ENCODE measurements around the gene WTAP.

The WTAP gene

GRCh38 chr6:159681191-159681880, 46.0 kb upstream of the WTAP start:
- TF ChIP-seq NFRKB (IDR thresholded peaks at IDR 0.05) (no peak), FOXM1 (IDR thresholded peaks at IDR 0.05; ENCODE audit: borderline replicate concordance) (no peak), BHLHE40 (IDR thresholded peaks at IDR 0.05; ENCODE audit: borderline replicate concordance) (no peak), ARNT (IDR thresholded peaks at IDR 0.05) (no peak), TARDBP (IDR thresholded peaks at IDR 0.05) (no peak), CTBP1 (IDR thresholded peaks at IDR 0.05; ENCODE audit: borderline replicate concordance) (no peak), FOXK2 (IDR thresholded peaks at IDR 0.05) (no peak), ZNF384 (IDR thresholded peaks at IDR 0.05) (no peak), HDGF (IDR thresholded peaks at IDR 0.05; ENCODE audit: borderline replicate concordance) (no peak), L3MBTL2 (conservative IDR thresholded peaks at IDR 0.05) (no peak), LEF1 (IDR thresholded peaks at IDR 0.05; ENCODE audit: borderline replicate concordance) (no peak), PKNOX1 (IDR thresholded peaks at IDR 0.05) (no peak), ELF4 (IDR thresholded peaks at IDR 0.05) (no peak), FOXA1 (IDR thresholded peaks at IDR 0.05) (no peak), SP1 (IDR thresholded peaks at IDR 0.05) (no peak), SUZ12 (IDR thresholded peaks at IDR 0.05) (no peak)
- POLR2A ChIA-PET, result interaction anchor here (1.0 to 1.7 kb wide), 3 partner anchors 11 to 109 kb away, joined by 4 to 6 read pairs (median 5); partner anchors contain the start of genes MRPL18 and SOD2
- no peak for DNase-seq (ENCODE audit: extremely low spot score)
- CTCF ChIA-PET, result interaction anchor here (1.0 kb wide), 1 partner anchor 9 kb away, joined by 3 read pairs; no protein-coding TSS in a partner anchor

GRCh38 chr6:159682295-159682694, 45.0 kb upstream of the WTAP start:
- TF ChIP-seq FOXM1 (IDR thresholded peaks at IDR 0.05; ENCODE audit: borderline replicate concordance) (no peak), HDGF (IDR thresholded peaks at IDR 0.05; ENCODE audit: borderline replicate concordance) (no peak), NFRKB (IDR thresholded peaks at IDR 0.05) (no peak), CTBP1 (IDR thresholded peaks at IDR 0.05; ENCODE audit: borderline replicate concordance) (no peak), L3MBTL2 (conservative IDR thresholded peaks at IDR 0.05) (no peak), ARNT (IDR thresholded peaks at IDR 0.05) (no peak), ELF4 (IDR thresholded peaks at IDR 0.05) (no peak), FOXA1 (IDR thresholded peaks at IDR 0.05) (no peak), BHLHE40 (IDR thresholded peaks at IDR 0.05; ENCODE audit: borderline replicate concordance) (no peak), FOXK2 (IDR thresholded peaks at IDR 0.05) (no peak), SUZ12 (IDR thresholded peaks at IDR 0.05) (no peak), SP1 (IDR thresholded peaks at IDR 0.05) (no peak), PKNOX1 (IDR thresholded peaks at IDR 0.05) (no peak), TARDBP (IDR thresholded peaks at IDR 0.05) (no peak)
- no peak for DNase-seq (ENCODE audit: extremely low spot score)
- ChIA-PET CTCF (interaction anchor here (0.5 to 1.0 kb wide), 2 partner anchors 8 to 101 kb away, joined by 3 read pairs; no protein-coding TSS in a partner anchor), POLR2A (interaction anchor here (1.3 to 1.7 kb wide), 2 partner anchors 10 to 11 kb away, joined by 5 to 6 read pairs; partner anchors contain the start of gene SOD2)

- ChIA-PET POLR2A (interaction anchor here (0.8 to 1.6 kb wide), 2 partner anchors 9 to 107 kb away, joined by 4 to 5 read pairs; partner anchors contain the start of genes MRPL18 and TCP1), CTCF (no interaction called here)
- DNase-seq (ENCODE audit: extremely low spot score), result no peak
- no peak for TF ChIP-seq NFRKB (IDR thresholded peaks at IDR 0.05)
- TF ChIP-seq ZNF384 (IDR thresholded peaks at IDR 0.05), result no peak
- no peak for TF ChIP-seq FOXM1 (IDR thresholded peaks at IDR 0.05; ENCODE audit: borderline replicate concordance)
- no peak for TF ChIP-seq HDGF (IDR thresholded peaks at IDR 0.05; ENCODE audit: borderline replicate concordance)
- TF ChIP-seq SUZ12 (IDR thresholded peaks at IDR 0.05), result no peak
- TF ChIP-seq ELF4 (IDR thresholded peaks at IDR 0.05), result no peak
- no peak for TF ChIP-seq ARNT (IDR thresholded peaks at IDR 0.05)
- TF ChIP-seq L3MBTL2 (conservative IDR thresholded peaks at IDR 0.05), result no peak
- TF ChIP-seq PKNOX1 (IDR thresholded peaks at IDR 0.05), result no peak
- TF ChIP-seq LEF1 (IDR thresholded peaks at IDR 0.05; ENCODE audit: borderline replicate concordance), result no peak
- no peak for TF ChIP-seq CTBP1 (IDR thresholded peaks at IDR 0.05; ENCODE audit: borderline replicate concordance)
- no peak for TF ChIP-seq FOXA1 (IDR thresholded peaks at IDR 0.05)
- no peak for TF ChIP-seq BHLHE40 (IDR thresholded peaks at IDR 0.05; ENCODE audit: borderline replicate concordance)
Measured at GRCh38 chr6:159682810-159683209, 44.5 kb upstream of the WTAP start.

- ChIA-PET POLR2A (interaction anchor here (1.6 kb wide), 1 partner anchor 106 kb away, joined by 5 read pairs; the partner anchor contains the start of genes MRPL18 and TCP1), CTCF (interaction anchor here (0.6 kb wide), 1 partner anchor 512 kb away, joined by 3 read pairs; no protein-coding TSS in a partner anchor)
- DNase-seq (ENCODE audit: extremely low spot score), result no peak
- TF ChIP-seq FOXK2 (IDR thresholded peaks at IDR 0.05), result no peak
- TF ChIP-seq PKNOX1 (IDR thresholded peaks at IDR 0.05), result no peak
- TF ChIP-seq ARNT (IDR thresholded peaks at IDR 0.05), result no peak
- TF ChIP-seq FOXM1 (IDR thresholded peaks at IDR 0.05; ENCODE audit: borderline replicate concordance), result no peak
- no peak for TF ChIP-seq FOXA1 (IDR thresholded peaks at IDR 0.05)
- no peak for TF ChIP-seq BHLHE40 (IDR thresholded peaks at IDR 0.05; ENCODE audit: borderline replicate concordance)
- TF ChIP-seq LEF1 (IDR thresholded peaks at IDR 0.05; ENCODE audit: borderline replicate concordance), result no peak
- no peak for TF ChIP-seq NFRKB (IDR thresholded peaks at IDR 0.05)
- TF ChIP-seq TARDBP (IDR thresholded peaks at IDR 0.05), result no peak
- TF ChIP-seq SUZ12 (IDR thresholded peaks at IDR 0.05), result no peak
- TF ChIP-seq CTBP1 (IDR thresholded peaks at IDR 0.05; ENCODE audit: borderline replicate concordance), result no peak
- TF ChIP-seq L3MBTL2 (conservative IDR thresholded peaks at IDR 0.05), result no peak
Measured at GRCh38 chr6:159684013-159684304, 43.3 kb upstream of the WTAP start.

GRCh38 chr6:159686040-159686439, 41.3 kb upstream of the WTAP start:
- CTCF ChIA-PET, result no interaction called here
- POLR2A ChIA-PET, result interaction anchor here (0.9 to 1.2 kb wide), 2 partner anchors 76 to 103 kb away, joined by 3 read pairs; partner anchors contain the start of genes ACAT2 and TCP1

More at GRCh38 chr6:159686040-159686439, 41.3 kb upstream of the WTAP start:
- DNase-seq (ENCODE audit: extremely low spot score), result no peak
- no peak for TF ChIP-seq FOXK2 (IDR thresholded peaks at IDR 0.05)
- no peak for TF ChIP-seq L3MBTL2 (conservative IDR thresholded peaks at IDR 0.05)
- no peak for TF ChIP-seq FOXM1 (IDR thresholded peaks at IDR 0.05; ENCODE audit: borderline replicate concordance)
- TF ChIP-seq SUZ12 (IDR thresholded peaks at IDR 0.05), result no peak
- no peak for TF ChIP-seq CTBP1 (IDR thresholded peaks at IDR 0.05; ENCODE audit: borderline replicate concordance)
- no peak for TF ChIP-seq SP1 (IDR thresholded peaks at IDR 0.05)
- no peak for TF ChIP-seq FOXA1 (IDR thresholded peaks at IDR 0.05)
- no peak for TF ChIP-seq ZNF384 (IDR thresholded peaks at IDR 0.05)
- TF ChIP-seq ELF4 (IDR thresholded peaks at IDR 0.05), result no peak
